Measurements from ENCODE around the gene EP300. TPM values are rescaled to one million over a fixed set of nuclear protein-coding genes. Genes with fewer than 3 reads are reported as not detected.
"Not testable (repeated sequence)": the region's sequence is repeated elsewhere in the genome, so short reads cannot be mapped to it uniquely, and the experiment has no call there.

EP300 gene
- total and polyA plus RNA-seq, 8 donors: 63.3 to 80.1 (median 76.9) TPM

DNA sequence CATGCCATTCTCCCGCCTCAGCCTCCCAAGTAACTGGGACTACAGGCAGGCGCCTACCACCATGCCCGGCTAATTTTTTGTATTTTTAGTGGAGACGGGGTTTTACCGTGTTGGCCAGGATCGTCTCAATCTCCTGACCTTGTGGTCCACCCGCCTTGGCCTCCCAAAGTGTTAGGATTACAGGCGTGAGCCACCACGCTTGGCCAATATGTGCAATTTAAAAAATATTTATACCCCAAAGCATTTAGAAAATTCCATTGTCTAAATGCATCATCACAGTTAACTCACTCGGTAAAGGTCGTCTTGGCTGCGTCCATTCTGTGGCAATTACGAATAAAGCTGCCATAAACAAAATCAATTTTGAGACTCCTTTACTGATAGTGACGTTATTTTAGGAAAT is 36.2 kb downstream of the EP300 start:
- peaks cover 0 to 96% of the 10 kb centered on the region in 2 donors for H3K36me3 ChIP-seq
- intact Hi-C loops (cut with DNase I): no loop called here
- DNase-seq (no peak), ATAC-seq (no peak)
- no peak for TF ChIP-seq CTCF (IDR thresholded peaks at IDR 0.05)
- H3K27ac ChIP-seq: no peak overlapping the region
- peaks cover 0 to 8% of the 10 kb centered on the region in 2 donors for H3K4me1 ChIP-seq
- no peaks in the 10 kb centered on the region for H3K9me3 ChIP-seq
- no peaks in the 10 kb centered on the region for H3K27me3 ChIP-seq
- H3K4me3 ChIP-seq: no peak overlapping the region

GRCh38 chr22:41132550-41132949 is 40.2 kb downstream of the EP300 start:
- Histone ChIP-seq H3K4me3 (no peak overlapping the region), H3K27me3 (no peaks in the 10 kb centered on the region), H3K9me3 (no peaks in the 10 kb centered on the region), H3K4me1 (peaks cover 0 to 4% of the 10 kb centered on the region in 2 donors), H3K27ac (no peak overlapping the region), H3K36me3 (peaks cover 4 to 97% of the 10 kb centered on the region in 2 donors)
- no peak for DNase-seq
- no peak for ATAC-seq
- intact Hi-C loops (cut with DNase I): loop anchor here in 1 of 2 donors (10.0 kb wide), 1 partner anchor 308 kb away; no protein-coding TSS in a partner anchor
- no peak for TF ChIP-seq CTCF (IDR thresholded peaks at IDR 0.05)

DNA sequence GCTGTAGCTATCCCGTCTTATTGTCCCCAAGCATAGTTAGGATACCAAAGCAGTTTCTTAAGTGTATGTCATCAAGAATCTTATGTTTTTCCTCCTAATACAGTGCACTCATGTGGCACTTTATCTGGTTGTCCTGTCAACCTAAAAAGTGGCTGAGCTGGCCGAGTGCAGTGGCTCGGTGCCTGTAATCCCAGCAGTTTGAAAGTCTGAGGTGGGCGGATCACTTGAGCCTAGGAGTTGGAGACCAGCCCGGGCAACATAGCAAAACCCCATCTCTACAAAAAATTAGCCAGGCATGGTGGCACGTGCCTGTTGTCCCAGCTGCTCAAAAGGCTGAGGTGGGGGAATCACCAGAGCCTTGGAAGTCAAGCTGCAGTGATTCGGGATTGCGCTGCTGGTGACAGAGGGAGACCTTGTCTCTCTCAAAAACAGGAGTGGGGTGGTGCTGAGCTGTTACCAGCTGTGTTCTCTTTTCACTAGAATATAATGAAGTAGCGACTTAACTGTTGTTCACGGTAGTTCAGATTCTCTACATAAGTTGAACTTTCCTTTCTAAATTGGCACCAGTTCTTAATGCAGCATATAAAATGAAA is 48.1 kb downstream of the EP300 start:
- intact Hi-C loops (cut with DNase I): no loop called here
- ATAC-seq (peak; percentile 87), DNase-seq (peak in 2 of 4 donors; percentile 18 to 44)
- no peak overlapping the region for H3K4me3 ChIP-seq
- H3K36me3 ChIP-seq: peaks cover 5 to 100% of the 10 kb centered on the region in 2 donors
- H3K27ac ChIP-seq: no peak overlapping the region
- no peaks in the 10 kb centered on the region for H3K4me1 ChIP-seq
- H3K27me3 ChIP-seq: no peaks in the 10 kb centered on the region
- no peak for TF ChIP-seq CTCF (IDR thresholded peaks at IDR 0.05)
- no peaks in the 10 kb centered on the region for H3K9me3 ChIP-seq

- ATAC-seq; H3K4me3 ChIP-seq; intact Hi-C loops (cut with DNase I); H3K4me1 ChIP-seq; H3K27ac ChIP-seq; H3K27me3 ChIP-seq; H3K9me3 ChIP-seq; DNase-seq: not testable (repeated sequence)
- H3K36me3 ChIP-seq: peaks cover 6 to 100% of the 10 kb centered on the region in 2 donors
Observed at GRCh38 chr22:41145921-41146320, 53.5 kb downstream of the EP300 start.

DNA sequence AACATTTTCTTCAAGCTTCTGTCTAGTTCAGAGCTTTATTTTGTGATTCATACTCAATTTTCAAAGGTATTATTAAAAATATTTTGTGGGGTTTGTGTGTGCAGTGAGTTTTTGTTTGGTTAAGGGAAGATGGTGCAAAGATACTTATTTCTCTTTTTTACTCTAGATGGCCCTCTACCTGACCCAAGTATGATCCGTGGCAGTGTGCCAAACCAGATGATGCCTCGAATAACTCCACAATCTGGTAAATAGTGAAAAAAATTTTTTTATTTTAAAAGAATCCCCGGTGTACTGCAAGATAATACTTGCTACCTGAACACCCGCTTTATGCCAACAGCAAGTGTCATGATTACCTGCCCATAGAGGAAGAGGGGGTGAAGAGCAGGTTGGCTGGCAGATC is 54.2 kb downstream of the EP300 start:
- no peaks in the 10 kb centered on the region for H3K9me3 ChIP-seq
- no peak overlapping the region for H3K27ac ChIP-seq
- peak in 1 of 4 donors; percentile 3 for DNase-seq
- TF ChIP-seq CTCF (IDR thresholded peaks at IDR 0.05): no peak
- no peaks in the 10 kb centered on the region for H3K27me3 ChIP-seq
- intact Hi-C loops (cut with DNase I): no loop called here
- no peaks in the 10 kb centered on the region for H3K4me1 ChIP-seq
- peaks cover 3 to 100% of the 10 kb centered on the region in 2 donors for H3K36me3 ChIP-seq
- no peak for ATAC-seq
- no peak overlapping the region for H3K4me3 ChIP-seq

DNA sequence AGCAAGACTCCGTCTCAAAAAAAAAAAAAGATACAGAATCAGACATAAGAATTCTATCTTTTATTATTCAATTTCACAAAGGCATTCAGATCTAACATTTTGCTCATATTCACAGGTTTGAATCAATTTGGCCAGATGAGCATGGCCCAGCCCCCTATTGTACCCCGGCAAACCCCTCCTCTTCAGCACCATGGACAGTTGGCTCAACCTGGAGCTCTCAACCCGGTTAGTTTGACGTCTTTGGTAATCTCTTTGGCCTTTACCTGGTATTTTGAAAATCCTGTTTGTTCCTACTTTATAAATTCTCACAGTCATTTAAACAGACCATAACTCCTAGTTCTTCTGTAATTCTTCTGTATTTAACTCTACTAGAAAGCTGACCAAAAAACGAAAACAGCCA is 55.3 kb downstream of the EP300 start:
- no peak for TF ChIP-seq CTCF (IDR thresholded peaks at IDR 0.05)
- Histone ChIP-seq H3K9me3 (no peaks in the 10 kb centered on the region), H3K27me3 (no peaks in the 10 kb centered on the region), H3K4me1 (no peaks in the 10 kb centered on the region), H3K27ac (no peak overlapping the region), H3K4me3 (no peak overlapping the region), H3K36me3 (peaks cover 3 to 100% of the 10 kb centered on the region in 2 donors)
- intact Hi-C loops (cut with DNase I): no loop called here
- no peak for ATAC-seq
- DNase-seq: no peak
